ENCODE results near the gene RHEB.

The RHEB gene

GRCh38 chr7:151431281-151431767 lies 88.4 kb downstream of the RHEB start:
- no peak for TF ChIP-seq EZH2phosphoT487 (IDR thresholded peaks at IDR 0.05; ENCODE audit: borderline replicate concordance, low read length)
- TF ChIP-seq CTCF (IDR thresholded peaks at IDR 0.05; ENCODE audit: low read depth, low read length, poor library complexity, severe bottlenecking), result no peak
- no peaks in the 10 kb centered on the region for H3K9me3 ChIP-seq (ENCODE audit: control insufficient read depth, insufficient read depth, low read length)
- H3K27ac ChIP-seq (ENCODE audit: low read depth, low read length), result no peak overlapping the region
- no peaks in the 10 kb centered on the region for H4K20me1 ChIP-seq (ENCODE audit: control insufficient read depth, insufficient read depth, low read depth, low read length)
- H3K36me3 ChIP-seq (ENCODE audit: control insufficient read depth, low read length), result no peaks in the 10 kb centered on the region
- no peak overlapping the region for H3K4me3 ChIP-seq (ENCODE audit: low read length)
- H3F3A ChIP-seq (ENCODE audit: control insufficient read depth, insufficient read depth), result no peaks in the 10 kb centered on the region
- H3K27me3 ChIP-seq (ENCODE audit: control insufficient read depth, low read length), result no peaks in the 10 kb centered on the region
- H3K4me1 ChIP-seq (ENCODE audit: control insufficient read depth, low read length), result peaks cover 23% of the 10 kb centered on the region
- H3K9me2 ChIP-seq (replicated peaks; ENCODE audit: control insufficient read depth, low read length), result no peaks in the 10 kb centered on the region
- no peak overlapping the region for H3K4me2 ChIP-seq (ENCODE audit: low read length)
- no peaks in the 10 kb centered on the region for H3K79me2 ChIP-seq (ENCODE audit: control insufficient read depth, low read length)

- Histone ChIP-seq H3K27ac (ENCODE audit: low read depth, low read length) (no peak overlapping the region), H3K9me3 (ENCODE audit: control insufficient read depth, insufficient read depth, low read length) (no peaks in the 10 kb centered on the region), H3K27me3 (ENCODE audit: control insufficient read depth, low read length) (no peaks in the 10 kb centered on the region; the same call in 1 of the 2 replicates), H3K4me3 (ENCODE audit: low read length) (no peak overlapping the region), H4K20me1 (ENCODE audit: control insufficient read depth, insufficient read depth, low read depth, low read length) (no peaks in the 10 kb centered on the region), H3K4me2 (ENCODE audit: low read length) (peak overlapping the region; percentile 7; the same call in 1 of the 2 replicates), H3K36me3 (ENCODE audit: control insufficient read depth, low read length) (no peaks in the 10 kb centered on the region), H3K4me1 (ENCODE audit: control insufficient read depth, low read length) (peaks cover 23% of the 10 kb centered on the region), H3F3A (ENCODE audit: control insufficient read depth, insufficient read depth) (no peaks in the 10 kb centered on the region), H3K79me2 (ENCODE audit: control insufficient read depth, low read length) (no peaks in the 10 kb centered on the region), H3K9me2 (replicated peaks; ENCODE audit: control insufficient read depth, low read length) (no peaks in the 10 kb centered on the region)
- no peak for TF ChIP-seq CTCF (IDR thresholded peaks at IDR 0.05; ENCODE audit: low read depth, low read length, poor library complexity, severe bottlenecking)
- no peak for TF ChIP-seq EZH2phosphoT487 (IDR thresholded peaks at IDR 0.05; ENCODE audit: borderline replicate concordance, low read length)
Measured at GRCh38 chr7:151430391-151431205, 89.1 kb downstream of the RHEB start.

GRCh38 chr7:151429560-151430331 lies 89.9 kb downstream of the RHEB start:
- TF ChIP-seq EZH2phosphoT487 (IDR thresholded peaks at IDR 0.05; ENCODE audit: borderline replicate concordance, low read length), result no peak
- TF ChIP-seq CTCF (IDR thresholded peaks at IDR 0.05; ENCODE audit: low read depth, low read length, poor library complexity, severe bottlenecking), result no peak
- Histone ChIP-seq H3F3A (ENCODE audit: control insufficient read depth, insufficient read depth) (no peaks in the 10 kb centered on the region), H3K9me3 (ENCODE audit: control insufficient read depth, insufficient read depth, low read length) (no peaks in the 10 kb centered on the region), H3K27me3 (ENCODE audit: control insufficient read depth, low read length) (no peaks in the 10 kb centered on the region; the same call in 1 of the 2 replicates), H3K79me2 (ENCODE audit: control insufficient read depth, low read length) (no peaks in the 10 kb centered on the region), H3K4me2 (ENCODE audit: low read length) (peak overlapping the region; percentile 7), H3K9me2 (replicated peaks; ENCODE audit: control insufficient read depth, low read length) (no peaks in the 10 kb centered on the region), H3K4me1 (ENCODE audit: control insufficient read depth, low read length) (peaks cover 23% of the 10 kb centered on the region), H3K4me3 (ENCODE audit: low read length) (0 out of 2 replicates have a peak overlapping the region, but pooled peaks have one; percentile 12), H4K20me1 (ENCODE audit: control insufficient read depth, insufficient read depth, low read depth, low read length) (no peaks in the 10 kb centered on the region), H3K27ac (ENCODE audit: low read depth, low read length) (no peak overlapping the region), H3K36me3 (ENCODE audit: control insufficient read depth, low read length) (no peaks in the 10 kb centered on the region)
